Neuronal stem cell (in vitro differentiated cells): Measurements from ENCODE around the gene SMIM41.

ENCODE experiments used
- DNase-seq: peaks from one replicate; pipeline ENCODE4 v3.0.0-alpha.2; 2013; ENCODE audit warnings: low spot score
- H2AFZ ChIP-seq: one replicate; pipeline ENCODE4 v1.6.1; 2013; ENCODE audit warnings: mild to moderate bottlenecking, low read length, inconsistent platforms
- H2AK5ac ChIP-seq: 2 replicates; pipeline ENCODE4 v1.6.1; 2013; ENCODE audit warnings: low read depth, mild to moderate bottlenecking, inconsistent platforms, low read length, moderate library complexity, mixed read lengths
- H2BK120ac ChIP-seq: 2 replicates; pipeline ENCODE4 v1.6.1; 2013; ENCODE audit warnings: low read depth, mild to moderate bottlenecking, inconsistent platforms, low read length, moderate library complexity, mixed read lengths
- H2BK12ac ChIP-seq: one replicate; pipeline ENCODE4 v1.6.1; 2013; ENCODE audit warnings: low read length, inconsistent platforms
- H2BK15ac ChIP-seq: 2 replicates; pipeline ENCODE4 v1.6.1; 2013; ENCODE audit warnings: mild to moderate bottlenecking, low read length, inconsistent platforms, mixed read lengths
- H2BK5ac ChIP-seq: one replicate; pipeline ENCODE4 v1.6.1; 2013; ENCODE audit warnings: inconsistent platforms, mild to moderate bottlenecking, low read length, moderate library complexity
- H3K14ac ChIP-seq: one replicate; pipeline ENCODE4 v1.6.1; 2013; ENCODE audit warnings: low read length, inconsistent platforms
- H3K18ac ChIP-seq: 2 replicates; pipeline ENCODE4 v1.6.1; 2013; ENCODE audit warnings: low read length, inconsistent platforms
- H3K23ac ChIP-seq: 2 replicates; pipeline ENCODE4 v1.6.1; 2013; ENCODE audit warnings: low read depth, mild to moderate bottlenecking, mixed read lengths, low read length, inconsistent platforms; ENCODE audit not compliant: poor library complexity
- H3K27ac ChIP-seq: replicated peaks from 3 replicates; pipeline ENCODE4 v1.5.1; 2013; ENCODE audit warnings: low read length, inconsistent platforms
- H3K27me3 ChIP-seq, 3 experiments: 2 replicates each; pipeline ENCODE4 v1.6.1; 2013; ENCODE audit warnings: low read length in 3 of 3, mild to moderate bottlenecking in 2 of 3, inconsistent platforms in 1 of 3, low read depth in 1 of 3, mixed read lengths in 1 of 3, moderate library complexity in 1 of 3; ENCODE audit not compliant: control insufficient read depth in 3 of 3, insufficient read depth in 3 of 3
- H3K36me3 ChIP-seq, 2 donors: replicated peaks in 1 of 2; 2 replicates each; pipeline ENCODE4 v1.6.1; 2013; ENCODE audit warnings: low read length in 2 of 2; ENCODE audit not compliant: control insufficient read depth in 2 of 2, insufficient read depth in 2 of 2
- H3K4ac ChIP-seq: 2 replicates; pipeline ENCODE4 v1.6.1; 2013; ENCODE audit warnings: inconsistent platforms, mild to moderate bottlenecking, low read length, moderate library complexity
- H3K4me1 ChIP-seq, 2 donors: 1 replicate in 1 of 2; 2 replicates in 1 of 2; pipeline ENCODE4 v1.6.1; 2013; ENCODE audit warnings: low read length in 2 of 2, low read depth in 1 of 2; ENCODE audit not compliant: control insufficient read depth in 2 of 2, insufficient read depth in 1 of 2
- H3K4me2 ChIP-seq: one replicate; pipeline ENCODE4 v1.6.1; 2013; ENCODE audit warnings: mild to moderate bottlenecking, low read length, inconsistent platforms; ENCODE audit not compliant: insufficient read depth, poor library complexity, severe bottlenecking
- H3K4me3 ChIP-seq, 2 donors: 2 replicates each; pipeline ENCODE4 v1.5.1; 2013; ENCODE audit warnings: low read length in 2 of 2, mild to moderate bottlenecking in 2 of 2, inconsistent platforms in 1 of 2, moderate library complexity in 1 of 2
- H3K79me1 ChIP-seq: one replicate; pipeline ENCODE4 v1.6.1; 2013; ENCODE audit warnings: low read depth, mild to moderate bottlenecking, inconsistent platforms, low read length, moderate library complexity
- H3K9ac ChIP-seq: one replicate; pipeline ENCODE4 v1.6.1; 2013; ENCODE audit warnings: mild to moderate bottlenecking, low read depth, low read length, inconsistent platforms; ENCODE audit not compliant: poor library complexity
- H3K9me3 ChIP-seq, 2 donors: replicated peaks in 1 of 2; 2 replicates each; pipeline versions ENCODE3 to v1.6.1; 2013; ENCODE audit warnings: low read length in 2 of 2, mild to moderate bottlenecking in 2 of 2, inconsistent platforms in 1 of 2, low read depth in 1 of 2, mixed read lengths in 1 of 2, moderate library complexity in 1 of 2; ENCODE audit not compliant: control insufficient read depth in 2 of 2, insufficient read depth in 1 of 2
- H4K8ac ChIP-seq: one replicate; pipeline ENCODE4 v1.6.1; 2013; ENCODE audit warnings: low read depth, mild to moderate bottlenecking, inconsistent platforms, low read length, moderate library complexity
- H4K91ac ChIP-seq: one replicate; pipeline ENCODE4 v1.6.1; 2013; ENCODE audit warnings: low read length, low read depth, mild to moderate bottlenecking, inconsistent platforms; ENCODE audit not compliant: poor library complexity
- WGBS, 2 donors: extraction: QIAGEN DNeasy Blood & Tissue Kit; methylation state at CpG; one replicate each; pipeline ENCODE4 v1.1.7; 2013; ENCODE audit warnings: missing lambda C conversion rate in 2 of 2, mixed read lengths in 1 of 2; ENCODE audit not compliant: insufficient read length in 2 of 2, insufficient replicate concordance in 1 of 2; ENCODE audit errors: extremely low coverage in 2 of 2; 5-methylcytosine and 5-hydroxymethylcytosine counted together

Gene SMIM41

DNA sequence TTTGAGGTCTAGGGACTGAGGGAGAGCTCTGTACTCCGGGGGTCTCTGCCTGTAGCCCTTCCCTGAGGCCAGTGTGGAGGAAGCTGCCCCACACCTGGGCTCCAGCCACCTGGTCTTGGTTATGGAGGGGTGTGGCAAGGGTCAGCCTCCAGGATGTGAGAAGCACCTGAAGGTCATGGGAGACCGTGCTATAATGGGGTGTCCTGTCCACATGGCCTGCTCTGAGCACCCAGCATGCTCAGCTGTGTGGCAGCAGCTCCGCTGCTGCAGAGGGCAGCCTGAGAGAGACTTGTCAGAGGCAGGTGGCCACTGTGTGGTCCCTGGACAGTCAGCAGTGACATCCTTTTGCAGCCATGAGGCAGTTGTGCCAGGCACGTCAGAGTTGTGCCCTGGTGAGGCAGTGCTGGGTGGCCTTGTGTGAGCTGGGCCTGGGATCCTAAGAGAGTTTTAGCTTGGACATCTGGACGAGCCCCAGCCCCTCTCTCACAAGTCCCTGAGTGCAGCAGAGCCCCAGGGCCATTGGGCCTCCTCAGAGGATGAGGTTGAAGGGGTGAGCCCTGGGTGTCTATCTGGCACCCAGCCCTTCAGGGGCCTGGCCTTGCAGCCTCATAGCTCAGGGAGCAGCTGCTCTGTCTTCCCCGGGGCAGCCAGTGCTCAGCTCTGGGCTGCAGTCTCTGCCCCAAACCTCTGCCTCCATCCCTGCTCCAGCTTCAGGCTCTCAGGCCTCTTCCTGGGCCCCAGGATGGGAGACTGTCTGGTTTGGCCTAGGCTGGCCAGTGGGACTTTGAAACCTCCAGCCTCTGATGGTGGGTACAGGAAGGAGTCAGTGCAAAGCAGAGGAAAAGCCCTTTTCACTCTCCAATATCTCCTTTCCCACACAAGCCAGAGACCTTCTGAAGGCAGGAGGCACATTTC, 17.1 kb upstream of the SMIM41 start:
- peaks cover 15% of the 10 kb centered on the region in 2 donors for H3K36me3 ChIP-seq
- H3K4me1 ChIP-seq: peaks cover 0 to 8% of the 10 kb centered on the region in 2 donors
- peak overlapping the region; percentile 100 for H2AK5ac ChIP-seq
- H3K14ac ChIP-seq: peak overlapping the region; percentile 94
- H2BK12ac ChIP-seq: peak overlapping the region; percentile 100
- no peak overlapping the region for H3K4me3 ChIP-seq
- WGBS, 2 donors: no CpG with 5 or more reads among the region's 6 CpGs
- peak overlapping the region; percentile 85 for H2AFZ ChIP-seq
- H3K9ac ChIP-seq: peak overlapping the region; percentile 66
- H4K8ac ChIP-seq: peak overlapping the region; percentile 100
- H3K23ac ChIP-seq: peak overlapping the region; percentile 4
- peak overlapping the region; percentile 100 for H2BK120ac ChIP-seq
- no peak for DNase-seq
- peak overlapping the region; percentile 23 for H3K4me2 ChIP-seq
- H3K18ac ChIP-seq: peak overlapping the region; percentile 97
- peaks cover 0 to 14% (median 2%) of the 10 kb centered on the region in 3 experiments for H3K27me3 ChIP-seq
- H3K9me3 ChIP-seq: peaks cover 0 to 2% of the 10 kb centered on the region in 2 donors
- peak overlapping the region; percentile 56 for H2BK5ac ChIP-seq
- H3K27ac ChIP-seq: peak overlapping the region; percentile 71
- peak overlapping the region; percentile 93 for H2BK15ac ChIP-seq
- H4K91ac ChIP-seq: peak overlapping the region; percentile 94
- H3K79me1 ChIP-seq: no peaks in the 10 kb centered on the region
- peak overlapping the region; percentile 95 for H3K4ac ChIP-seq

DNA sequence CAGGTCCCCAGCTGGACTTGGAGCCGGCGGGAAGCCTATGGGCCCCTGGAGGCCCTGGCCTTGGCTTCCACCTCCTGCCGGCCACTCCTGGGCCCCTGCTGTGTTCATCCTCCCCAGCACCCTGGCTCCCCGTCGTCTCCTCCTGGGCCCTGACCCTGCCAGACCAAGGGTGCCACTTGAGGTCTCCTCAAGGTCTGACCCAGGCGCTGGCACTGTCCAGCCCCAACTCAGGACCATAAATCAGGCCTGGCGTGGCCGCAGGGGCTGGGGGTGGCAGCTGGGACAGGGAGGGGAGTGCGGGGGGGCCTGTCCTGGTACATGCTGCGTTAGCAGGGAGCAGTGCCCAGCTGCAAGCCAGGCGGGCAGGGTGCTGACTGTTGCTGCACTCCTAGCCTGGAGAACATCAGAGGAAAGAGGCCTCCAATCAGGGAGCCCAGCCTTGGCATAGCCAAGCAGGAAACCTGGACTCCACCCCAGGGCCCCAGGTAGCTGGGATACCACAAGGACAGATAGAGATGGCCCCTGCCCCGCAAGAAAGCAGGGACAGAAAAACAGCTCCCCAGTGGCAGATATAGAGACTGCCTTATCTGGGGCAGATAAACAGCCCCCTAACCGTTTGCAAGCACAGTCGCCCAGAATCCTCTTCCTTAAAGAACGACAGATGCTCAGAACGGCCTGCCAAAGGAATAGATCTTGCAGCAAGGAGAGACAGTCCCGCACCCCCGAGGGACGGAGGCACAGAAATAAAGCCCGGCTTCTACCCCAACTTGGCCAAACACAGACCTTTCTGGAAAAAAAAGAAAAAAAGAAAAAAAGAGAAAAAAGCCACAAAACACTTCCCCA, 16.2 kb upstream of the SMIM41 start:
- H3K4me1 ChIP-seq: peaks cover 0 to 8% of the 10 kb centered on the region in 2 donors
- H3K14ac ChIP-seq: peak overlapping the region; percentile 47
- H3K9me3 ChIP-seq: peaks cover 0 to 2% of the 10 kb centered on the region in 2 donors
- peak overlapping the region; percentile 94 for H4K91ac ChIP-seq
- DNase-seq: no peak
- H2BK15ac ChIP-seq: peak overlapping the region; percentile 93
- no peak overlapping the region for H3K9ac ChIP-seq
- no peak overlapping the region for H3K4me2 ChIP-seq
- peaks cover 0 to 14% (median 2%) of the 10 kb centered on the region in 3 experiments for H3K27me3 ChIP-seq
- H2BK5ac ChIP-seq: peak overlapping the region; percentile 56
- H4K8ac ChIP-seq: peak overlapping the region; percentile 82
- no peaks in the 10 kb centered on the region for H3K79me1 ChIP-seq
- H2BK12ac ChIP-seq: no peak overlapping the region
- H3K23ac ChIP-seq: peak overlapping the region; percentile 4
- WGBS, 2 donors: no CpG with 5 or more reads among the region's 20 CpGs
- peak overlapping the region; percentile 85 for H2AFZ ChIP-seq
- no peak overlapping the region for H3K27ac ChIP-seq
- H3K4me3 ChIP-seq: no peak overlapping the region
- peak overlapping the region; percentile 97 for H3K18ac ChIP-seq
- H3K4ac ChIP-seq: peak overlapping the region; percentile 95
- H2BK120ac ChIP-seq: peak overlapping the region; percentile 100
- peak overlapping the region; percentile 100 for H2AK5ac ChIP-seq
- peaks cover 10% of the 10 kb centered on the region in 2 donors for H3K36me3 ChIP-seq

DNA sequence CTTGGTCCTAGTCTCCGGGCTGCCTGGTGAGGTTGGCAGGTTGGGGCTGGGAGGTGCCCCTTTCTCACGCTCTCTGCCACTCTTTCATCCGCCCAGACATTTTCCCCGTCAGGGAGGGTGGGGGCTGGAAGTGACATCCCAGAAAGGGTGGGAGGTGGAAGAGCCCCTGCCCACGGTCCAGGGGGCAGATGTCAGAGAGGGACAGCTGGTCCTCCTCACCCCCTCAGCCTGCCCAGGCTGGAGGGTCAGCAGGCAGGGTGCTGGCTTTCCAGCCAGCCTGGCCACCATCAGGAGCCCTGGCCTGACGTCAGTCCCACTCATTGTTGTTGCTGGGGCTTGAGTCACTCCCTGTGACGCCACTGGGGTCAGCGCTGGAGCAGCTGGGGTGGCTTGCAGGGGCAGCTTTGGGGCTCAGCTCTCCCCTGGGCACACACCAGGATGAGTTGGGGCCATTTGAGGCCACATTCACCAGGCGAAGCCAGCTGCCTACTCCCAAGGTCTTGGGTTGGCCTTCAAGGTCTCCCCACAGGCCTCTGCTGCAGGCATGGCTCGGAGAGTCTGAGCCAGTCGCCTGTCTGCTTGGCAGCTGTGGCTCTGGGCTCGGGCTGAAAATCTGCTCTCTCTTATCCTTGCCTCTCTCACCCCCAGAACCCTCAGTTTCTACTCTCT, 15.4 kb upstream of the SMIM41 start:
- no CpG with 5 or more reads among the region's 12 CpGs for WGBS, 2 donors
- Histone ChIP-seq H3K9me3 (no peaks in the 10 kb centered on the region), H3K9ac (no peak overlapping the region), H3K27ac (no peak overlapping the region), H2BK12ac (peak overlapping the region; percentile 35), H2BK120ac (no peak overlapping the region), H4K91ac (no peak overlapping the region), H2BK5ac (no peak overlapping the region), H3K4ac (no peak overlapping the region), H3K18ac (peak overlapping the region; percentile 74), H3K14ac (no peak overlapping the region), H3K36me3 (peaks cover 4 to 5% of the 10 kb centered on the region in 2 donors), H2BK15ac (peak overlapping the region; percentile 47), H3K27me3 (peaks cover 0 to 14% (median 2%) of the 10 kb centered on the region in 3 experiments), H3K4me1 (peaks cover under 1 to 9% of the 10 kb centered on the region in 2 donors), H3K4me3 (no peak overlapping the region), H3K4me2 (no peak overlapping the region), H2AK5ac (peak overlapping the region; percentile 48), H4K8ac (no peak overlapping the region), H3K23ac (no peak overlapping the region), H2AFZ (peak overlapping the region; percentile 67), H3K79me1 (no peaks in the 10 kb centered on the region)
- no peak for DNase-seq
